Gastroesophageal sphincter (tissue), 3 donors: ENCODE data around the gene EIF4B.

Source experiments
- CTCF ChIP-seq, 4 experiments: fragments of 200-600 bp in 2 of 4; fragments of 450-650 bp in 2 of 4; sonication (generic) in 1 of 4; IDR thresholded peaks; one replicate each; pipeline ENCODE4 v1.5.1; 2017 to 2019; ENCODE audit warnings: antibody characterized with exemption in 4 of 4, mild to moderate bottlenecking in 2 of 4, moderate library complexity in 2 of 4
- POLR2A ChIP-seq, 2 donors: fragments of 450-650 bp; IDR thresholded peaks; one replicate each; pipeline ENCODE4 v1.6.1; 2017; ENCODE audit warnings: antibody characterized with exemption in 2 of 2, mild to moderate bottlenecking in 2 of 2, moderate library complexity in 1 of 2

GRCh38 chr12:53045696-53046045 lies 39.4 kb downstream of the EIF4B start:
- TF ChIP-seq CTCF (IDR thresholded peaks at IDR 0.05) (no peak), POLR2A (IDR thresholded peaks at IDR 0.05) (peak; percentile 45 to 75)
